Smooth muscle cell (in vitro differentiated cells): ENCODE measurements around the gene DNAJC27. TPM values are rescaled to one million over a fixed set of nuclear protein-coding genes. Genes with fewer than 3 reads are reported as not detected.

Source experiments
- DNase-seq: peaks from one replicate; lab custom pipeline; 2025; ENCODE audit not compliant: unreplicated experiment; lab: John Stamatoyannopoulos, UW
- H2AFZ ChIP-seq: fragments of 200-600 bp; sonication (generic); 2 replicates; pipeline ENCODE4 v1.6.0; 2016; ENCODE audit warnings: antibody characterized with exemption, low read depth, mild to moderate bottlenecking
- H3F3A ChIP-seq: fragments of 200-600 bp; sonication (generic); 2 replicates; pipeline ENCODE4 v1.6.0; 2017; ENCODE audit warnings: antibody characterized with exemption, low read depth
- H3K27ac ChIP-seq: fragments of 200-600 bp; sonication (generic); 2 replicates; pipeline ENCODE4 v1.5.1; 2016; ENCODE audit warnings: low read depth, mild to moderate bottlenecking
- H3K27me3 ChIP-seq: fragments of 200-600 bp; sonication (generic); 2 replicates; pipeline ENCODE4 v1.6.1; 2016; ENCODE audit warnings: low read depth, mild to moderate bottlenecking
- H3K36me3 ChIP-seq: fragments of 200-600 bp; sonication (generic); 2 replicates; pipeline ENCODE4 v1.5.1; 2016; ENCODE audit warnings: low read depth
- H3K4me1 ChIP-seq: fragments of 200-600 bp; sonication (generic); 2 replicates; pipeline ENCODE4 v1.5.1; 2016; ENCODE audit warnings: low read depth
- H3K4me2 ChIP-seq: fragments of 200-600 bp; sonication (generic); 2 replicates; pipeline ENCODE4 v1.6.0; 2016; ENCODE audit warnings: mild to moderate bottlenecking
- H3K4me3 ChIP-seq: fragments of 200-600 bp; sonication (generic); 2 replicates; pipeline ENCODE4 v1.5.1; 2016; ENCODE audit warnings: mild to moderate bottlenecking
- H3K79me2 ChIP-seq: fragments of 200-600 bp; sonication (generic); 2 replicates; pipeline ENCODE4 v1.6.0; 2016; ENCODE audit warnings: low read depth, mild to moderate bottlenecking
- H3K9ac ChIP-seq: fragments of 200-600 bp; sonication (generic); 2 replicates; pipeline ENCODE4 v1.6.0; 2016; ENCODE audit warnings: low read depth
- H3K9me3 ChIP-seq: fragments of 200-600 bp; sonication (generic); replicated peaks from 2 replicates; pipeline ENCODE4 v1.5.1; 2016; ENCODE audit warnings: low read depth
- H4K20me1 ChIP-seq: fragments of 200-600 bp; sonication (generic); 2 replicates; pipeline ENCODE4 v1.6.0; 2016; ENCODE audit warnings: low read depth
- WGBS: methylation state at CpG from one replicate; pipeline ENCODE4 v1.1.7; 2016; ENCODE audit warnings: low lambda C conversion rate; 5-methylcytosine and 5-hydroxymethylcytosine counted together
- polyA plus RNA-seq: library from polyadenylated mRNA; unstranded; fragments of >200 nt; fragmentation: Nextera tagmentation; extraction: Ambion mirVana; gene quantifications from 2 replicates; pipeline ENCODE4 v1.2.1, GENCODE V29; 2016
- total RNA-seq: library from RNA; depleted of rRNA; stranded (reverse); fragments of >200 nt; gene quantifications from 2 replicates; pipeline ENCODE4 v1.2.3, GENCODE V29; 2014
- TF ChIP-seq, protein P1 (sequence below): fragments of 200-600 bp; sonication (generic); IDR thresholded peaks from 2 replicates; pipeline ENCODE4 v1.5.1; 2017; ENCODE audit warnings: borderline replicate concordance, mild to moderate bottlenecking, antibody characterized with exemption; ENCODE audit not compliant: insufficient read depth, poor library complexity, severe bottlenecking

Gene DNAJC27
- total and polyA plus RNA-seq, 2 experiments from 2014 or later = 1.4 to 4.4 TPM

DNA sequence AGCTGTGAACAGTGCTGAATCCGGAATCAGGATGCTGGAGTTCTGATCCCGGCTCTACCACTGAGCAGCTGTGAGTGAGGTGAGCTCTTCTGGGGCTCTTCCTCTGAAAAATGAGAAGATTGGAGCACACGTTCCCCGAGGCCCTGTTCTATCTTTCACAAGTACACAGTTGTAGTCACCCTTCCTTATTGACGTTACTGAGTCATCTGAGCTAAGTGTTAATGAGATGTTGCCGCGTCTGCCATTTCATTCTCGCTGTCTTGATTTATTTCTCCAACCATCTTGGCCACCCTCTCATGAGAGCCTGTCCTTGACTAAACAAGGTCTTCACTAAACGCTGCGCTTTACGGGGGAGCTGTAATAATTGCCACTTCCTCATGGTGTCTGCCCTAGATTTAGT lies 38.2 kb upstream of the DNAJC27 start:
- no peak overlapping the region for H3K9ac ChIP-seq
- DNase-seq = no peak
- H3K36me3 ChIP-seq = no peaks in the 10 kb centered on the region
- no peaks in the 10 kb centered on the region for H3K4me1 ChIP-seq
- no peaks in the 10 kb centered on the region for H3K27me3 ChIP-seq
- no peaks in the 10 kb centered on the region for H3K79me2 ChIP-seq
- no peak overlapping the region for H3K4me3 ChIP-seq
- H4K20me1 ChIP-seq = no peaks in the 10 kb centered on the region
- TF ChIP-seq, protein P1, sequence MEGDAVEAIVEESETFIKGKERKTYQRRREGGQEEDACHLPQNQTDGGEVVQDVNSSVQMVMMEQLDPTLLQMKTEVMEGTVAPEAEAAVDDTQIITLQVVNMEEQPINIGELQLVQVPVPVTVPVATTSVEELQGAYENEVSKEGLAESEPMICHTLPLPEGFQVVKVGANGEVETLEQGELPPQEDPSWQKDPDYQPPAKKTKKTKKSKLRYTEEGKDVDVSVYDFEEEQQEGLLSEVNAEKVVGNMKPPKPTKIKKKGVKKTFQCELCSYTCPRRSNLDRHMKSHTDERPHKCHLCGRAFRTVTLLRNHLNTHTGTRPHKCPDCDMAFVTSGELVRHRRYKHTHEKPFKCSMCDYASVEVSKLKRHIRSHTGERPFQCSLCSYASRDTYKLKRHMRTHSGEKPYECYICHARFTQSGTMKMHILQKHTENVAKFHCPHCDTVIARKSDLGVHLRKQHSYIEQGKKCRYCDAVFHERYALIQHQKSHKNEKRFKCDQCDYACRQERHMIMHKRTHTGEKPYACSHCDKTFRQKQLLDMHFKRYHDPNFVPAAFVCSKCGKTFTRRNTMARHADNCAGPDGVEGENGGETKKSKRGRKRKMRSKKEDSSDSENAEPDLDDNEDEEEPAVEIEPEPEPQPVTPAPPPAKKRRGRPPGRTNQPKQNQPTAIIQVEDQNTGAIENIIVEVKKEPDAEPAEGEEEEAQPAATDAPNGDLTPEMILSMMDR = no peak
- H3K9me3 ChIP-seq = no peaks in the 10 kb centered on the region
- no peak overlapping the region for H2AFZ ChIP-seq
- H3F3A ChIP-seq = no peaks in the 10 kb centered on the region
- H3K27ac ChIP-seq = no peak overlapping the region
- 65% methylated on average over 11 of the region's 11 CpGs for WGBS
- H3K4me2 ChIP-seq = no peak overlapping the region

DNA sequence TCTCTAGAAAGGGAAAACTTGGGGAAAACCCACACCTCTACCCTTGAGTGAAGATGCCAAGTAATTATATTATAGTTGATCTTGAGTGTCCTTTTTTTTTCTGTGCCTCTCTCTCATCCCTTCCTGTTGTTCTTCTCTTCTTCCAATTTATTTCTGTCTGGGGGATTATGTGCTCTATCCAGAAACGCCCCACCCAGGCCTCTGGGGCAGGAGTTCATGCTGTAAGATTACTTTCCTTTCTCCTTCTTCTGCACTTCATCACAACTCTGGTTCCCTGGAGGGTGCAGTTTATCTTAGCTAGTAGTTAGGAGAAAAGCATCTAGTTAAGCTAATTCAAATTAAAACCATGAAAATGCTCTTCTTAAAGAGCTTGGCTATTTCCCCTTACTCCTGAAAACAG lies 30.3 kb upstream of the DNAJC27 start:
- no peaks in the 10 kb centered on the region for H3K79me2 ChIP-seq
- 79% methylated on average over 1 of the region's 1 CpG for WGBS
- H3F3A ChIP-seq = no peaks in the 10 kb centered on the region
- TF ChIP-seq, protein P1 = no peak
- H3K27me3 ChIP-seq = no peaks in the 10 kb centered on the region
- H3K4me3 ChIP-seq = no peak overlapping the region
- H3K27ac ChIP-seq = no peak overlapping the region
- H3K9me3 ChIP-seq = no peaks in the 10 kb centered on the region
- H2AFZ ChIP-seq = no peak overlapping the region
- H3K36me3 ChIP-seq = no peaks in the 10 kb centered on the region
- H3K9ac ChIP-seq = no peak overlapping the region
- H4K20me1 ChIP-seq = no peaks in the 10 kb centered on the region
- no peak for DNase-seq
- no peak overlapping the region for H3K4me2 ChIP-seq
- H3K4me1 ChIP-seq = no peaks in the 10 kb centered on the region

DNA sequence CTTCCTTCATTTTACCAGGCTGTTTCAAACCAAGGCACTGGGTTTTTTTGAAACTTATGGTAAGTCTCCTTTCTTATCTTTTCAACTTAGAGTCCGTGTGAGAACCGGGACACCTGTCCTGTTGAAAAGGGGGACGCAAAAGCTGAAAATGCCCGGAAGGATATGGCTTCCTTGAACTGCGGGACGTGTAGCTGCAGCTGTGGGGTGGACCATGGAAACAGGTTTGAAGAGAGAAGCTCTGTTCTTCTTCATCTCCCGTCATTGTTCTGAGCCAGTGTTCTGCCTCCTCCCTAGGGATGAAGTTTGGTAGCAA lies 29.5 kb upstream of the DNAJC27 start:
- Histone ChIP-seq H3K4me2 (no peak overlapping the region), H3K36me3 (no peaks in the 10 kb centered on the region), H3K27me3 (no peaks in the 10 kb centered on the region), H3K79me2 (no peaks in the 10 kb centered on the region), H3K9me3 (no peaks in the 10 kb centered on the region), H2AFZ (no peak overlapping the region), H3K4me1 (no peaks in the 10 kb centered on the region), H3F3A (no peaks in the 10 kb centered on the region), H3K4me3 (no peak overlapping the region), H3K9ac (no peak overlapping the region), H4K20me1 (no peaks in the 10 kb centered on the region), H3K27ac (no peak overlapping the region)
- TF ChIP-seq, protein P1 = no peak
- no peak for DNase-seq
- WGBS = 91% methylated on average over 7 of the region's 7 CpGs

DNA sequence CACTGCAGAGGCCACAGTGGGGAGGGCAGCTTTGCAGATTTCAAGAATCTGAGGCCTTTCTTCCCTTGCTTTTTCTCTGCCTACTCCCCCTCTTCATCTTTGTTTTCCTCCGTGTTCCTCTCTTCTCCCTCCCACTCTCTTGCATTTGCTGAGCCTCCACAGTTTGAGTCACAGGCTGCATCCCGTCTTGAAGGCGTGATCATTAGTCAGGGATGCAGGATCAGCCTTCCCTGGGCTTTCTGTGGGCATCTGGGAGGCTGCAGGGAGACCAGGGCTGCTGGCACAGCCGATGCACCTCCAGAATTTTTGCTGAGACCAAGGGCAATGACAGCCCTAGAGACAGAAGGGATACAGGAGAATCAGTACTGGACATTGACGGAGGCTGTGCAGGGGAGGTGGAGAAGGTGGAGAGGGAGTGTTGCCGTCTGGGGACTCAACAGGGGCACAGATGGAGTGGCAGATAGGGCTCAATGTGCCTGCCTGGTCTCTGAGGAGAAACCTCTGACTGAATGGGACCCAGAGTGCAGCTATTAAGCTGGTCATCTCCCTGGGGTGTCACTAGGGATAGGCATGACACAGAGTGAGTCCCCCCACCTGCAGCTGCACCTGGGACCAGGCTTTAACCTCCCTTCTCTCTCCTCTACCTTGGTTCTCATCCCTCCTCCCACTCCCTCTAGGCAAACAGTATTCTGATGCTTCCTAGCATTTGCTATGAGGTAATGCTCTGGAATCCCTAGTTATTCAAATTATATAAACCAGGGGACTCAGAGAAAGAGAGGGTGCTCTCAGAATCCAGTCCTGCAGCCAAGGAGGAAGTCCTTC lies 29.0 kb upstream of the DNAJC27 start:
- no peaks in the 10 kb centered on the region for H4K20me1 ChIP-seq
- H3K9me3 ChIP-seq = no peaks in the 10 kb centered on the region
- peak overlapping the region; percentile 11 for H3K27ac ChIP-seq
- no peaks in the 10 kb centered on the region for H3F3A ChIP-seq
- 46% methylated on average over 6 of the region's 6 CpGs for WGBS
- H3K9ac ChIP-seq = no peak overlapping the region
- TF ChIP-seq, protein P1 = no peak
- H3K4me1 ChIP-seq = no peaks in the 10 kb centered on the region
- H2AFZ ChIP-seq = no peak overlapping the region
- H3K27me3 ChIP-seq = no peaks in the 10 kb centered on the region
- no peaks in the 10 kb centered on the region for H3K79me2 ChIP-seq
- DNase-seq = no peak
- no peaks in the 10 kb centered on the region for H3K36me3 ChIP-seq
- no peak overlapping the region for H3K4me3 ChIP-seq
- no peak overlapping the region for H3K4me2 ChIP-seq
